Ectodermal cell (in vitro differentiated cells): Measurements from ENCODE around the gene USP17L17.
"Not testable (repeated sequence)": the region's sequence is repeated elsewhere in the genome, so short reads cannot be mapped to it uniquely, and the experiment has no call there.

Experiments used
- H3K27ac ChIP-seq: 2 replicates; pipeline ENCODE4 v1.7.0; 2013; ENCODE audit warnings: mild to moderate bottlenecking, low read depth, low read length; ENCODE audit not compliant: insufficient read depth, poor library complexity, severe bottlenecking
- H3K27me3 ChIP-seq: 2 replicates; pipeline ENCODE4 v1.7.0; 2013; ENCODE audit warnings: mild to moderate bottlenecking, low read length; ENCODE audit not compliant: insufficient read depth, control insufficient read depth, poor library complexity, severe bottlenecking
- H3K36me3 ChIP-seq: one replicate; pipeline ENCODE4 v1.7.0; 2013; ENCODE audit warnings: low read length; ENCODE audit not compliant: control insufficient read depth, insufficient read depth
- H3K4me1 ChIP-seq: one replicate; pipeline ENCODE4 v1.7.0; 2013; ENCODE audit warnings: low read length; ENCODE audit not compliant: control insufficient read depth, insufficient read depth
- H3K4me3 ChIP-seq: 2 replicates; pipeline ENCODE4 v1.7.0; 2013; ENCODE audit warnings: low read depth, low read length, control low read depth; ENCODE audit not compliant: insufficient read depth
- H3K9me3 ChIP-seq: 2 replicates; pipeline ENCODE4 v1.7.0; 2013; ENCODE audit warnings: mild to moderate bottlenecking, low read length, moderate library complexity; ENCODE audit not compliant: control insufficient read depth
- WGBS, 2 experiments: methylation state at CpG; one replicate each; pipeline ENCODE4 v1.1.7; 2013; ENCODE audit warnings: missing lambda C conversion rate in 2 of 2; 5-methylcytosine and 5-hydroxymethylcytosine counted together

USP17L17 gene

DNA sequence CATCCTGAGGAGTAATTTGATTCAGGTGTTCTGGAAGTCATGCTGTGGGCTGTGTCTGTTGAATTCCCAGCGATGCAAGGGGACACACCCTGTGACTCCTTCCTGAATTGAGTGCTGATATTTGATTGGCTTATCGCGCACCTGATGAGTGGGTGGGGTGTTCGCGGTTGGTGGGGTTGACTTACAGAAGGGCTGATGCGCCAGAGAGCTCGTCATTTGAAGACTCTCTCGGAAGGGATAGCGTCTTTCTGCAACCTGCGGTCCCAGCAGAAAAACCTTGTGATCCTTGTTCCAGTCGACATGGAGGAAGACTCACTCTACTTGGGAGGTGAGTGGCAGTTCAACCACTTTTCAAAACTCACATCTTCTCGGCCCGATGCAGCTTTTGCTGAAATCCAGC is 9.4 kb downstream of the USP17L17 start, which contains the start of gene USP17L19:
USP17L19 (plus strand) TSS at position 301 of the 400 bp plus-strand sequence; CDS start at position 301, 0 bp downstream.
- H3K4me1 ChIP-seq, H3K27me3 ChIP-seq, H3K27ac ChIP-seq, H3K4me3 ChIP-seq, H3K9me3 ChIP-seq, H3K36me3 ChIP-seq: not testable (repeated sequence)
- no CpG with 5 or more reads among the region's 13 CpGs for WGBS, 2 experiments

- not testable (repeated sequence) for H3K36me3 ChIP-seq, H3K4me1 ChIP-seq, H3K27me3 ChIP-seq, H3K27ac ChIP-seq, H3K4me3 ChIP-seq, H3K9me3 ChIP-seq
- WGBS, 2 experiments: no CpG with 5 or more reads among the region's 15 CpGs
Measured at GRCh38 chr4:9257824-9258223, 14.1 kb downstream of the USP17L17 start, which contains the start of gene USP17L20. Gene USP17L20, plus strand, starts transcription at chr4:9258124. Its CDS starts 0 bp downstream, at chr4:9258124.

DNA sequence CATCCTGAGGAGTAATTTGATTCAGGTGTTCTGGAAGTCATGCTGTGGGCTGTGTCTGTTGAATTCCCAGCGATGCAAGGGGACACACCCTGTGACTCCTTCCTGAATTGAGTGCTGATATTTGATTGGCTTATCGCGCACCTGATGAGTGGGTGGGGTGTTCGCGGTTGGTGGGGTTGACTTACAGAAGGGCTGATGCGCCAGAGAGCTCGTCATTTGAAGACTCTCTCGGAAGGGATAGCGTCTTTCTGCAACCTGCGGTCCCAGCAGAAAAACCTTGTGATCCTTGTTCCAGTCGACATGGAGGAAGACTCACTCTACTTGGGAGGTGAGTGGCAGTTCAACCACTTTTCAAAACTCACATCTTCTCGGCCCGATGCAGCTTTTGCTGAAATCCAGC is 18.9 kb downstream of the USP17L17 start, which contains the start of gene USP17L21:
USP17L21 (plus strand) TSS at position 301 of the 400 bp plus-strand sequence; CDS start at position 301, 0 bp downstream.
- no CpG with 5 or more reads among the region's 13 CpGs for WGBS, 2 experiments

DNA sequence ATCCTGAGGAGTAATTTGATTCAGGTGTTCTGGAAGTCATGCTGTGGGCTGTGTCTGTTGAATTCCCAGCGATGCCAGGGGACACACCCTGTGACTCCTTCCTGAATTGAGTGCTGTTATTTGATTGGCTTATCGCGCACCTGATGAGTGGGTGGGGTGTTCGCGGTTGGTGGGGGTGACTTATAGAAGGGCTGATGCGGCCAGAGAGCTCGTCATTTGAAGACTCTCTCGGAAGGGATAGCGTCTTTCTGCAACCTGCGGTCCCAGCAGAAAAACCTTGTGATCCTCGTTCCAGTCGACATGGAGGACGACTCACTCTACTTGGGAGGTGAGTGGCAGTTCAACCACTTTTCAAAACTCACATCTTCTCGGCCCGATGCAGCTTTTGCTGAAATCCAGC is 23.6 kb downstream of the USP17L17 start, which contains the start of gene USP17L22:
USP17L22 (plus strand) TSS at position 301 of the 400 bp plus-strand sequence; CDS start at position 301, 0 bp downstream.
- no CpG with 5 or more reads among the region's 15 CpGs for WGBS, 2 experiments

More for the DNA sequence above, 18.9 kb downstream of the USP17L17 start, which contains the start of gene USP17L21:
- H3K27ac ChIP-seq, H3K4me1 ChIP-seq, H3K27me3 ChIP-seq, H3K36me3 ChIP-seq, H3K4me3 ChIP-seq, H3K9me3 ChIP-seq: not testable (repeated sequence)

DNA sequence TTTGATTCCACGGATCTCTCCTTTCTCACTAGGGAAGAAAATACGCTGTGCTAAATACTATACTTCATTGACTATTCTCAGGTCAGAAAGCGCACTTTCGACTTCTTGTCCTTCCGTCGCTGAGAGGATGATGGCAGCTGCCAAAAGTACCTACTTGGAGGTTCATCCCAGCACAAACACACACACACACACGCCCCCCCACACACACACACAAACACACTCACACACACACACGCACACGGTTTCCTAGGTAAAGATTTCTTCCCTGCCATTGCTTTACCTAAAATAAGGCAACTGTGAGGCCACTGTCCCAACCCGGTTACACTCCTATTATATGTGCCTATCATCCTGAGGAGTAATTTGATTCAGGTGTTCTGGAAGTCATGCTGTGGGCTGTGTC is 28.0 kb downstream of the USP17L17 start:
- not testable (repeated sequence) for H3K36me3 ChIP-seq, H3K27ac ChIP-seq, H3K4me1 ChIP-seq, H3K9me3 ChIP-seq, H3K27me3 ChIP-seq, H3K4me3 ChIP-seq
- WGBS, 2 experiments: 63 to 71% methylated on average over 5 of the region's 10 CpGs

More for the DNA sequence above, 23.6 kb downstream of the USP17L17 start, which contains the start of gene USP17L22:
- not testable (repeated sequence) for H3K4me3 ChIP-seq, H3K9me3 ChIP-seq, H3K27ac ChIP-seq, H3K27me3 ChIP-seq, H3K4me1 ChIP-seq, H3K36me3 ChIP-seq
